GM12872 (cell line): ENCODE data around the gene MOB3C.

Experiments used
- CTCF ChIP-seq: IDR thresholded peaks from 3 replicates; pipeline ENCODE4 v1.5.1; 2011; ENCODE audit warnings: low read depth, mild to moderate bottlenecking, low read length, moderate library complexity; ENCODE audit not compliant: insufficient read depth

Gene MOB3C

GRCh38 chr1:46563341-46563740, 53.3 kb downstream of the MOB3C start:
- TF ChIP-seq CTCF, result no peak

- TF ChIP-seq CTCF, result no peak
Measured at GRCh38 chr1:46562498-46562897, 54.1 kb downstream of the MOB3C start.

- TF ChIP-seq CTCF, result no peak
Measured at GRCh38 chr1:46558966-46559365, 57.6 kb downstream of the MOB3C start.

GRCh38 chr1:46558141-46558963, 58.3 kb downstream of the MOB3C start:
- no peak for TF ChIP-seq CTCF
